SK-N-SH (cell line): Measurements from ENCODE around the gene KIAA1549.

ENCODE experiments used
- CHD2 ChIP-seq: fragments of 150-350 bp; IDR thresholded peaks from 2 replicates; pipeline ENCODE4 v1.6.1; 2018; ENCODE audit warnings: low read length; ENCODE audit not compliant: partially characterized antibody
- CTCF ChIP-seq: fragments of 200-600 bp; sonication (generic); IDR thresholded peaks from 2 replicates; pipeline ENCODE4 v1.6.1; 2017; ENCODE audit warnings: antibody characterized with exemption, mild to moderate bottlenecking, moderate library complexity
- EP300 ChIP-seq, 2 experiments: IDR thresholded peaks; 2 replicates each; pipeline versions ENCODE4 v1.4.0 to v1.6.1; 2012; ENCODE audit warnings: borderline replicate concordance in 1 of 2, low read depth in 1 of 2, low read length in 1 of 2
- SIN3A ChIP-seq: IDR thresholded peaks from 2 replicates; pipeline ENCODE4 v1.6.1; 2012; ENCODE audit warnings: low read depth, mild to moderate bottlenecking, low read length, moderate library complexity, borderline replicate concordance
- SMC3 ChIP-seq: IDR thresholded peaks from 2 replicates; pipeline ENCODE4 v1.6.1; 2012; ENCODE audit warnings: low read depth, low read length, improper control_type of control experiment
- YY1 ChIP-seq: IDR thresholded peaks from 2 replicates; pipeline ENCODE4 v1.4.0; 2012; ENCODE audit warnings: low read depth, mild to moderate bottlenecking
- TF ChIP-seq, protein P1 (sequence below): IDR thresholded peaks from 2 replicates; pipeline ENCODE4 v1.6.1; 2012; ENCODE audit warnings: mild to moderate bottlenecking, low read depth, low read length, moderate library complexity
- TF ChIP-seq, protein P2 (sequence below): IDR thresholded peaks from 2 replicates; pipeline ENCODE4 v1.4.0; 2012; ENCODE audit warnings: low read depth

GRCh38 chr7:138833596-138833995 is 147.6 kb downstream of the KIAA1549 start:
- TF ChIP-seq CTCF = no peak
- TF ChIP-seq SIN3A = no peak
- TF ChIP-seq, protein P1, sequence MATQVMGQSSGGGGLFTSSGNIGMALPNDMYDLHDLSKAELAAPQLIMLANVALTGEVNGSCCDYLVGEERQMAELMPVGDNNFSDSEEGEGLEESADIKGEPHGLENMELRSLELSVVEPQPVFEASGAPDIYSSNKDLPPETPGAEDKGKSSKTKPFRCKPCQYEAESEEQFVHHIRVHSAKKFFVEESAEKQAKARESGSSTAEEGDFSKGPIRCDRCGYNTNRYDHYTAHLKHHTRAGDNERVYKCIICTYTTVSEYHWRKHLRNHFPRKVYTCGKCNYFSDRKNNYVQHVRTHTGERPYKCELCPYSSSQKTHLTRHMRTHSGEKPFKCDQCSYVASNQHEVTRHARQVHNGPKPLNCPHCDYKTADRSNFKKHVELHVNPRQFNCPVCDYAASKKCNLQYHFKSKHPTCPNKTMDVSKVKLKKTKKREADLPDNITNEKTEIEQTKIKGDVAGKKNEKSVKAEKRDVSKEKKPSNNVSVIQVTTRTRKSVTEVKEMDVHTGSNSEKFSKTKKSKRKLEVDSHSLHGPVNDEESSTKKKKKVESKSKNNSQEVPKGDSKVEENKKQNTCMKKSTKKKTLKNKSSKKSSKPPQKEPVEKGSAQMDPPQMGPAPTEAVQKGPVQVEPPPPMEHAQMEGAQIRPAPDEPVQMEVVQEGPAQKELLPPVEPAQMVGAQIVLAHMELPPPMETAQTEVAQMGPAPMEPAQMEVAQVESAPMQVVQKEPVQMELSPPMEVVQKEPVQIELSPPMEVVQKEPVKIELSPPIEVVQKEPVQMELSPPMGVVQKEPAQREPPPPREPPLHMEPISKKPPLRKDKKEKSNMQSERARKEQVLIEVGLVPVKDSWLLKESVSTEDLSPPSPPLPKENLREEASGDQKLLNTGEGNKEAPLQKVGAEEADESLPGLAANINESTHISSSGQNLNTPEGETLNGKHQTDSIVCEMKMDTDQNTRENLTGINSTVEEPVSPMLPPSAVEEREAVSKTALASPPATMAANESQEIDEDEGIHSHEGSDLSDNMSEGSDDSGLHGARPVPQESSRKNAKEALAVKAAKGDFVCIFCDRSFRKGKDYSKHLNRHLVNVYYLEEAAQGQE = no peak
- TF ChIP-seq SMC3 = no peak
- TF ChIP-seq, protein P2, sequence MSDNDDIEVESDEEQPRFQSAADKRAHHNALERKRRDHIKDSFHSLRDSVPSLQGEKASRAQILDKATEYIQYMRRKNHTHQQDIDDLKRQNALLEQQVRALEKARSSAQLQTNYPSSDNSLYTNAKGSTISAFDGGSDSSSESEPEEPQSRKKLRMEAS = no peak
- no peak for TF ChIP-seq EP300 (IDR thresholded peaks at IDR 0.05; ENCODE audit: borderline replicate concordance in 1 of 2, low read depth in 1 of 2, low read length in 1 of 2)
- TF ChIP-seq CHD2 = no peak
- no peak for TF ChIP-seq YY1
